HG03378 (cell line): Measurements from ENCODE around the gene TMEM87B.
A peak's percentile ranks its signal among the peaks of the same experiment; 100 is the strongest.
"Not testable (repeated sequence)": the region's sequence is repeated elsewhere in the genome, so short reads cannot be mapped to it uniquely, and the experiment has no call there.

Source experiments
- ATAC-seq: cut with Tn5 transposase; IDR thresholded peaks from one replicate; pipeline ENCODE4 v1.9.1; 2021; ENCODE audit warnings: mild to moderate bottlenecking, moderate library complexity; ENCODE audit not compliant: unreplicated experiment

Gene TMEM87B

GRCh38 chr2:112032689-112033465 lies 22.2 kb upstream of the TMEM87B start:
- ATAC-seq: no peak

GRCh38 chr2:112033600-112033999 lies 21.5 kb upstream of the TMEM87B start:
- ATAC-seq: no peak

GRCh38 chr2:112034924-112035323 lies 20.1 kb upstream of the TMEM87B start:
- no peak for ATAC-seq

- no peak for ATAC-seq
Observed at GRCh38 chr2:112035786-112036185, 19.3 kb upstream of the TMEM87B start.

- not testable (repeated sequence) for ATAC-seq
Observed at GRCh38 chr2:112039556-112039955, 15.5 kb upstream of the TMEM87B start.

- not testable (repeated sequence) for ATAC-seq
Observed at GRCh38 chr2:112040066-112040465, 15.0 kb upstream of the TMEM87B start.

- not testable (repeated sequence) for ATAC-seq
Observed at GRCh38 chr2:112041460-112041859, 13.6 kb upstream of the TMEM87B start.

- ATAC-seq: no peak
Observed at GRCh38 chr2:112045446-112046014, 9.5 kb upstream of the TMEM87B start.

GRCh38 chr2:112046231-112046630 lies 8.8 kb upstream of the TMEM87B start:
- no peak for ATAC-seq

GRCh38 chr2:112047537-112048235 lies 7.4 kb upstream of the TMEM87B start:
- ATAC-seq: no peak

- no peak for ATAC-seq
Observed at GRCh38 chr2:112048236-112048592, 6.9 kb upstream of the TMEM87B start.

GRCh38 chr2:112048887-112049286 lies 6.2 kb upstream of the TMEM87B start:
- ATAC-seq: no peak

- ATAC-seq: no peak
Observed at GRCh38 chr2:112050316-112050715, 4.8 kb upstream of the TMEM87B start.

GRCh38 chr2:112053917-112054846 lies 887 bp upstream of the TMEM87B start:
- ATAC-seq: peak; percentile 62

GRCh38 chr2:112055730-112056625 lies 909 bp downstream of the TMEM87B start:
- ATAC-seq: peak; percentile 10

- ATAC-seq: no peak
Observed at GRCh38 chr2:112056626-112056987, 1.5 kb downstream of the TMEM87B start.

- ATAC-seq: no peak
Observed at GRCh38 chr2:112059671-112060070, 4.6 kb downstream of the TMEM87B start.

- no peak for ATAC-seq
Observed at GRCh38 chr2:112061299-112061698, 6.2 kb downstream of the TMEM87B start.

GRCh38 chr2:112061840-112062239 lies 6.8 kb downstream of the TMEM87B start:
- ATAC-seq: no peak

- ATAC-seq: no peak
Observed at GRCh38 chr2:112062894-112063293, 7.8 kb downstream of the TMEM87B start.
